ENCODE measurements around the gene DNM2. TPM values are rescaled to one million over a fixed set of nuclear protein-coding genes. Genes with fewer than 3 reads are reported as not detected.
A peak's percentile ranks its signal among the peaks of the same experiment; 100 is the strongest.

Gene DNM2
- total RNA-seq, 1 experiment from 2014 or later = 131 TPM

DNA sequence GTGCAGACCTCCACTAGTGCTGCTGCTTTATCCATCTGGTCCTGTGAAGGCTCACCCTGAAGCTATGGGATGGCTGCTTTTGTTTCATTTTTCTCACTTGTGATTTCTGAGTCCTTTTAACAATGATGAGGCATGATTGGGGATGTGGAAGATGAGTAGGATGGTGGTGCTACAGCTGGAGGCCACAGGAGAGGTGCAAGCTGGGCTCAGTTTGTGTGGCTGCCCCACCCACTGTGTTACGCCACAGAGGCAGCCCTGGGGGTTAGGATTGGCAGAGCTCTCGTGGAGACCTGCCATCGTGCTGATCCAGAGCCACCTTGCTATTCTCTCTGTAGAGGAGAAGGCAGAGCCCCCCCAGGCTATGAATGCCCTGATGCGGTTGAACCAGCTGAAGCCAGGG lies 36.2 kb upstream of the DNM2 start:
- H3K27ac Mint-ChIP-seq = no peak overlapping the region
- ChIA-PET POLR2A (no interaction called here), CTCF (interaction anchor here (1.2 kb wide), 1 partner anchor 100 kb away, joined by 3 read pairs; no protein-coding TSS in a partner anchor)
- DNase-seq (ENCODE audit: low spot score) = no peak
- H3K4me1 Mint-ChIP-seq = no peaks in the 10 kb centered on the region
- H3K4me3 Mint-ChIP-seq = no peak overlapping the region
- no peaks in the 10 kb centered on the region for H3K27me3 Mint-ChIP-seq (ENCODE audit: low read depth)
- no peaks in the 10 kb centered on the region for H3K9me3 Mint-ChIP-seq
- peaks cover 90% of the 10 kb centered on the region for H3K36me3 Mint-ChIP-seq
- TF ChIP-seq ZNF121 (CRISPR knock-in tag; IDR thresholded peaks at IDR 0.05) = no peak
- TF ChIP-seq FOXP1 (CRISPR knock-in tag; IDR thresholded peaks at IDR 0.05; ENCODE audit: borderline replicate concordance) = no peak
- no peak for ATAC-seq

DNA sequence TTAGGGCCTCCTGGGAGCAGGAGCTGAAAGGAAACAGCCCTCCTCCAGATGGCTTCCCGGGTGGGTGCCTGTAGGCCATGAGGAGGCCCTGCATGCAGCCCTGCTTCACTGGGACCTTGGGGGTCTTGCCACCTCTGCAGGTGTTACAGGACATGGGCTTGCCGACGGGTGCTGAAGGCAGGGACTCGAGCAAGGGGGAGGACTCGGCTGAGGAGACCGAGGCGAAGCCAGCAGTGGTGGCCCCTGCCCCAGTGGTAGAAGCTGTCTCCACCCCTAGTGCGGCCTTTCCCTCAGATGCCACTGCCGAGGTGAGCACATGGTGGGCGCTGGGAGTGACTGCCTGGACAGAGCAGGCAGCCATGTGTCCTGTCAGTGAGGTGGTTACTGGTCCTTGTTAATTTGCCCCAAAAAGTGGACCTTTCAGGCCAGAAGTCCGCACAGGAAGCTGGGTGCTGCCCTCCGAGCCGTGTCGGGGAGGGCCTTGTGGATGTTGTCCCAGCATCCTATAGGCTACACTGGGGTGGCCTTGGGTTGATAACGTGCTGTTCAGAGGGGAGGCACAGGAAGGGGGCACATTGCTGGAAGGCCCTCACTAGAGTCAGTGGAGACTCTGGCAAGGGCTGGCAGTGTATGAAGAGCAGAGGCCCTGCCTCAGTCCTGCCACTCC lies 35.3 kb upstream of the DNM2 start:
- Mint-ChIP-seq H3K36me3 (peaks cover 89% of the 10 kb centered on the region), H3K4me1 (no peaks in the 10 kb centered on the region), H3K9me3 (no peaks in the 10 kb centered on the region), H3K4me3 (no peak overlapping the region), H3K27ac (no peak overlapping the region), H3K27me3 (ENCODE audit: low read depth) (no peaks in the 10 kb centered on the region)
- ATAC-seq (no peak), DNase-seq (ENCODE audit: low spot score) (no peak)
- POLR2A ChIA-PET = interaction anchor here (0.5 to 0.7 kb wide), 2 partner anchors 9 to 41 kb away, joined by 3 read pairs; no protein-coding TSS in a partner anchor
- CTCF ChIA-PET = interaction anchor here (0.9 to 1.9 kb wide), 4 partner anchors 10 to 101 kb away, joined by 3 to 8 read pairs (median 8); no protein-coding TSS in a partner anchor
- TF ChIP-seq TEAD4 (CRISPR knock-in tag; IDR thresholded peaks at IDR 0.05) (no peak), ATF1 (CRISPR knock-in tag; IDR thresholded peaks at IDR 0.05) (0 out of 2 replicates have a peak, but pooled peaks have one; percentile 21)

DNA sequence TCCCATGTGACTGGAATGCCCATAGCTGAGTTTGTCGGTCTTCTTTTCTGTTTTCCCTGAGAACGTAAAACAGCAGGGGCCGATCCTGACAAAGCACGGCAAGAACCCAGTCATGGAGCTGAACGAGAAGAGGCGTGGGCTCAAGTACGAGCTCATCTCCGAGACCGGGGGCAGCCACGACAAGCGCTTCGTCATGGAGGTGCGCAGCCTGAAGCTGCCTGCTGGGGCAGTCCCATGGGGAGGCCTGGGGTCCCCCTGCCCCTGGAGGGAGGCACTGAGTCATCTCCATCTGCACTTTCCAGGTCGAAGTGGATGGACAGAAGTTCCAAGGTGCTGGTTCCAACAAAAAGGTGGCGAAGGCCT lies 34.8 kb upstream of the DNM2 start:
- TF ChIP-seq HMGA2 (CRISPR knock-in tag; IDR thresholded peaks at IDR 0.05) (no peak), ZNF423 (CRISPR knock-in tag; IDR thresholded peaks at IDR 0.05) (no peak)
- TF ChIP-seq, protein P1, sequence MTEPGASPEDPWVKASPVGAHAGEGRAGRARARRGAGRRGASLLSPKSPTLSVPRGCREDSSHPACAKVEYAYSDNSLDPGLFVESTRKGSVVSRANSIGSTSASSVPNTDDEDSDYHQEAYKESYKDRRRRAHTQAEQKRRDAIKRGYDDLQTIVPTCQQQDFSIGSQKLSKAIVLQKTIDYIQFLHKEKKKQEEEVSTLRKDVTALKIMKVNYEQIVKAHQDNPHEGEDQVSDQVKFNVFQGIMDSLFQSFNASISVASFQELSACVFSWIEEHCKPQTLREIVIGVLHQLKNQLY (CRISPR knock-in tag; IDR thresholded peaks at IDR 0.05) = no peak
- POLR2A ChIA-PET = interaction anchor here (0.5 to 0.9 kb wide), 3 partner anchors 9 to 41 kb away, joined by 3 read pairs; no protein-coding TSS in a partner anchor
- CTCF ChIA-PET = interaction anchor here (0.9 to 1.9 kb wide), 4 partner anchors 10 to 102 kb away, joined by 3 to 8 read pairs (median 8); no protein-coding TSS in a partner anchor
- DNase-seq (ENCODE audit: low spot score) = no peak
- H3K4me3 Mint-ChIP-seq = no peak overlapping the region
- no peaks in the 10 kb centered on the region for H3K4me1 Mint-ChIP-seq
- no peak overlapping the region for H3K27ac Mint-ChIP-seq
- no peaks in the 10 kb centered on the region for H3K27me3 Mint-ChIP-seq (ENCODE audit: low read depth)
- peaks cover 89% of the 10 kb centered on the region for H3K36me3 Mint-ChIP-seq
- no peaks in the 10 kb centered on the region for H3K9me3 Mint-ChIP-seq
- ATAC-seq = no peak

DNA sequence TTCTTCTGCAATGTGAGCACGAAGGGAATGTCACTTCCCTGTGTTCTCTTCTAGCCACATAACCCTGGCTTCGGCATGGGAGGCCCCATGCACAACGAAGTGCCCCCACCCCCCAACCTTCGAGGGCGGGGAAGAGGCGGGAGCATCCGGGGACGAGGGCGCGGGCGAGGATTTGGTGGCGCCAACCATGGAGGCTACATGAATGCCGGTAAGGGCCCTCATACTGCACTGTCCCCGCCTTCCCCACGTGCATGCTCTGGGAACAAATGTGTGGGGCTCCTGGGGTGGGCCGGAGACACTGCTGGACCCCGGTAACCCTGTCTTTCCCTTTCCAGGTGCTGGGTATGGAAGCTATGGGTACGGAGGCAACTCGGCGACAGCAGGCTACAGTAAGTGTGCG lies 34.3 kb upstream of the DNM2 start:
- no peak for TF ChIP-seq GRHL2 (CRISPR knock-in tag; IDR thresholded peaks at IDR 0.05; ENCODE audit: insufficient replicate concordance, severe bottlenecking)
- no peak for TF ChIP-seq JUN (CRISPR knock-in tag; IDR thresholded peaks at IDR 0.05)
- TF ChIP-seq, protein P2, sequence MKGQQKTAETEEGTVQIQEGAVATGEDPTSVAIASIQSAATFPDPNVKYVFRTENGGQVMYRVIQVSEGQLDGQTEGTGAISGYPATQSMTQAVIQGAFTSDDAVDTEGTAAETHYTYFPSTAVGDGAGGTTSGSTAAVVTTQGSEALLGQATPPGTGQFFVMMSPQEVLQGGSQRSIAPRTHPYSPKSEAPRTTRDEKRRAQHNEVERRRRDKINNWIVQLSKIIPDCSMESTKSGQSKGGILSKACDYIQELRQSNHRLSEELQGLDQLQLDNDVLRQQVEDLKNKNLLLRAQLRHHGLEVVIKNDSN (CRISPR knock-in tag; IDR thresholded peaks at IDR 0.05) = no peak
- no peak for TF ChIP-seq OVOL2 (CRISPR knock-in tag; IDR thresholded peaks at IDR 0.05; ENCODE audit: borderline replicate concordance)
- TF ChIP-seq KAT7 (CRISPR knock-in tag; IDR thresholded peaks at IDR 0.05; ENCODE audit: borderline replicate concordance) = no peak
- no peak for TF ChIP-seq TCF7 (CRISPR knock-in tag; IDR thresholded peaks at IDR 0.05; ENCODE audit: low read depth)
- POLR2A ChIA-PET = interaction anchor here (0.9 kb wide), 1 partner anchor 22 kb away, joined by 3 read pairs; no protein-coding TSS in a partner anchor
- H3K36me3 Mint-ChIP-seq = peaks cover 87% of the 10 kb centered on the region
- H3K27ac Mint-ChIP-seq = no peak overlapping the region
- DNase-seq (ENCODE audit: low spot score) = no peak
- H3K27me3 Mint-ChIP-seq (ENCODE audit: low read depth) = no peaks in the 10 kb centered on the region
- ATAC-seq = no peak
- no peaks in the 10 kb centered on the region for H3K4me1 Mint-ChIP-seq
- H3K9me3 Mint-ChIP-seq = no peaks in the 10 kb centered on the region
- H3K4me3 Mint-ChIP-seq = no peak overlapping the region
- CTCF ChIA-PET = interaction anchor here (0.9 to 1.9 kb wide), 4 partner anchors 9 to 102 kb away, joined by 3 to 8 read pairs (median 8); no protein-coding TSS in a partner anchor

DNA sequence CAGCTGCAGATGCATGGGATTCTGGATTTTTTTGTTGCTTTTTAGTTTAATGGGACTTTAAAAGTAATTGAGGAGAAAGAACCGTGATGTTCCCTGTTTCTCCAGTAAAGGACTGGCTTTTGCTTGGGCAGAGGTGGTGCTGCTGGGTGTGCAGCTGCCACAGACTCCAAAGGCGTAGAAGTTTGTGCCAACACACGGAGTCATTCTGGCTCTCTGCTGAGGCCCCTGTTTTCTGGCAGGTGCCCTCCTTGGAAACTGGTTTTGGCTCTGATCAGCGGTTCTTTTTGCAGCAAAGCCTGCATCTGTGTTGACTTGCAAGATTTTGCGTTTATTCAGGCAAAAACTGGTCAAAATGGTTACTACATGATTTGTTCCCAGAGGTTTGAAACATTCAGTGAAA lies 32.7 kb upstream of the DNM2 start:
- H3K4me1 Mint-ChIP-seq = no peaks in the 10 kb centered on the region
- ChIA-PET CTCF (no interaction called here), POLR2A (no interaction called here)
- peaks cover 85% of the 10 kb centered on the region for H3K36me3 Mint-ChIP-seq
- DNase-seq (ENCODE audit: low spot score) (no peak), ATAC-seq (no peak)
- H3K27me3 Mint-ChIP-seq (ENCODE audit: low read depth) = no peaks in the 10 kb centered on the region
- no peak overlapping the region for H3K4me3 Mint-ChIP-seq
- H3K27ac Mint-ChIP-seq = no peak overlapping the region
- no peaks in the 10 kb centered on the region for H3K9me3 Mint-ChIP-seq
- TF ChIP-seq ZNF423 (CRISPR knock-in tag; IDR thresholded peaks at IDR 0.05) (no peak), ESRRA (CRISPR knock-in tag; IDR thresholded peaks at IDR 0.05; ENCODE audit: borderline replicate concordance) (no peak), MYBL2 (CRISPR knock-in tag; IDR thresholded peaks at IDR 0.05) (no peak), CREM (CRISPR knock-in tag; IDR thresholded peaks at IDR 0.05) (no peak)

Measured in WTC11 (cell line).